Choroid plexus epithelial cell (primary cell): Measurements from ENCODE around the gene POU6F1.
A peak's percentile ranks its signal among the peaks of the same experiment; 100 is the strongest.

Experiments
- DNase-seq: peaks from one replicate; pipeline ENCODE4 v3.0.0-alpha.2; 2010; ENCODE audit warnings: low read depth
- H3K4me3 ChIP-seq: 2 replicates; pipeline ENCODE4 v1.5.1; 2011; ENCODE audit warnings: low read depth, mild to moderate bottlenecking, control low read depth, low read length, moderate library complexity
- CTCF ChIP-seq: conservative IDR thresholded peaks from 2 replicates; pipeline ENCODE4 v1.5.1; 2011; ENCODE audit warnings: low read depth, mild to moderate bottlenecking, control low read depth, inconsistent platforms, low read length, moderate library complexity

The POU6F1 gene

GRCh38 chr12:51171884-51172514, 45.9 kb downstream of the POU6F1 start:
- TF ChIP-seq CTCF: no peak
- DNase-seq: peak; percentile 37
- peak overlapping the region; percentile 92 for H3K4me3 ChIP-seq

- no peak for TF ChIP-seq CTCF
- no peak for DNase-seq
- no peak overlapping the region for H3K4me3 ChIP-seq
Measured at GRCh38 chr12:51163795-51164194, 54.1 kb downstream of the POU6F1 start.

- TF ChIP-seq CTCF: no peak
- no peak overlapping the region for H3K4me3 ChIP-seq
- no peak for DNase-seq
Measured at GRCh38 chr12:51162217-51162616, 55.6 kb downstream of the POU6F1 start.

GRCh38 chr12:51160814-51161459, 56.9 kb downstream of the POU6F1 start:
- no peak overlapping the region for H3K4me3 ChIP-seq
- no peak for TF ChIP-seq CTCF
- peak; percentile 63 for DNase-seq

- no peak for TF ChIP-seq CTCF
- no peak overlapping the region for H3K4me3 ChIP-seq
- no peak for DNase-seq
Measured at GRCh38 chr12:51156245-51156765, 61.6 kb downstream of the POU6F1 start.

GRCh38 chr12:51152953-51153352, 64.9 kb downstream of the POU6F1 start:
- TF ChIP-seq CTCF: no peak
- DNase-seq: no peak
- no peak overlapping the region for H3K4me3 ChIP-seq

- no peak for DNase-seq
- no peak for TF ChIP-seq CTCF
- no peak overlapping the region for H3K4me3 ChIP-seq
Measured at GRCh38 chr12:51150777-51151176, 67.1 kb downstream of the POU6F1 start.
